GM12878 (cell line): ENCODE measurements around the gene CUZD1. TPM values are rescaled to one million over a fixed set of nuclear protein-coding genes. Genes with fewer than 3 reads are reported as not detected.

Source experiments
- ATAC-seq: fragments of 200-7000 bp; cut with Tn5 transposase; 3 replicates; pipeline ENCODE4 v1.9.1; 2020; ENCODE audit warnings: mild to moderate bottlenecking, moderate library complexity
- BruUV-seq: library from RNA; stranded (reverse); fragments of 400-500 nt; replicated peaks from 2 replicates; lab custom pipeline; 2021; lab: Mats Ljungman, UMichigan
- CTCF ChIA-PET: fragments of 300-600 bp; sonication (Branson Sonifier 250); formaldehyde crosslinking; extraction: SDS; loops from one replicate; lab custom pipeline; 2021; ENCODE audit warnings: inconsistent platforms; lab: Yijun Ruan, JAX
- POLR2A ChIA-PET: fragments of 350-600 bp; formaldehyde crosslinking; extraction: SDS; loops from one replicate; lab custom pipeline; 2021; ENCODE audit warnings: inconsistent platforms; lab: Charles Lee
- RAD21 ChIA-PET: fragments of 300-600 bp; sonication (Branson Sonifier 250); formaldehyde crosslinking; loops from one replicate; lab custom pipeline; 2023; ENCODE audit warnings: antibody characterized with exemption; ENCODE audit not compliant: unreplicated experiment; lab: Charles Lee
- SMC1A ChIA-PET: fragments of 300-600 bp; sonication (Branson Sonifier 250); formaldehyde crosslinking; loops from one replicate; lab custom pipeline; 2023; ENCODE audit not compliant: unreplicated experiment, uncharacterized antibody; lab: Charles Lee
- DNase-seq: peaks from one replicate; pipeline ENCODE4 v3.0.0-alpha.2; 2011; ENCODE audit warnings: low read depth, low spot score
- FAIRE-seq: peaks from 3 replicates; lab custom pipeline; 2011; peaks lifted over from hg19 to GRCh38; lab: Jason Lieb, UNC
- H2AFZ ChIP-seq: 2 replicates; pipeline ENCODE4 v1.6.0; 2011; ENCODE audit warnings: low read depth, low read length, control low read depth; ENCODE audit not compliant: control insufficient read depth
- H3K27ac ChIP-seq: 2 replicates; pipeline ENCODE4 v1.5.1; 2011; ENCODE audit warnings: control low read depth; ENCODE audit not compliant: control insufficient read depth, insufficient read depth
- H3K27me3 ChIP-seq, 2 experiments: replicated peaks in 1 of 2; 2 replicates each; pipeline versions ENCODE4 v1.6.0 to v1.6.1; 2011; ENCODE audit warnings: low read length in 1 of 2; ENCODE audit not compliant: control insufficient read depth in 2 of 2, insufficient read depth in 2 of 2
- H3K36me3 ChIP-seq, 2 experiments: 2 replicates each; pipeline ENCODE4 v1.5.1; 2011; ENCODE audit warnings: low read length in 1 of 2; ENCODE audit not compliant: control insufficient read depth in 2 of 2, insufficient read depth in 2 of 2
- H3K4me1 ChIP-seq: 2 replicates; pipeline ENCODE4 v1.6.1; 2011; ENCODE audit warnings: mild to moderate bottlenecking, low read length, moderate library complexity, mixed read lengths; ENCODE audit not compliant: control insufficient read depth, insufficient read depth
- H3K4me2 ChIP-seq: 2 replicates; pipeline ENCODE4 v1.6.0; 2011; ENCODE audit warnings: control low read depth; ENCODE audit not compliant: control insufficient read depth, insufficient read depth
- H3K4me3 ChIP-seq: fragments of 200-600 bp; sonication (generic); 2 replicates; pipeline ENCODE4 v1.5.1; 2016
- H3K79me2 ChIP-seq: 2 replicates; pipeline ENCODE4 v1.6.0; 2011; ENCODE audit warnings: low read length; ENCODE audit not compliant: control insufficient read depth, insufficient read depth
- H3K9ac ChIP-seq: 2 replicates; pipeline ENCODE4 v1.8.0; 2011; ENCODE audit warnings: low read length, control low read depth, mixed read lengths; ENCODE audit not compliant: control insufficient read depth, insufficient read depth
- H3K9me3 ChIP-seq: replicated peaks from 3 replicates; pipeline ENCODE4 v1.5.1; 2011; ENCODE audit warnings: mild to moderate bottlenecking, low read length; ENCODE audit not compliant: control insufficient read depth, insufficient read depth
- H4K20me1 ChIP-seq: 2 replicates; pipeline ENCODE4 v1.6.0; 2011; ENCODE audit not compliant: control insufficient read depth, insufficient read depth
- ETV6 ChIP-seq, 2 experiments: fragments of 450-650 bp in 1 of 2; IDR thresholded peaks in 1 of 2; conservative IDR thresholded peaks in 1 of 2; 2 replicates each; pipeline ENCODE4 v1.6.1; 2014; ENCODE audit warnings: antibody characterized with exemption in 1 of 2, borderline replicate concordance in 1 of 2, low read depth in 1 of 2, mild to moderate bottlenecking in 1 of 2, moderate library complexity in 1 of 2
- FOXM1 ChIP-seq: IDR thresholded peaks from 2 replicates; pipeline ENCODE4 v1.6.1; 2012; ENCODE audit warnings: low read depth, mild to moderate bottlenecking, inconsistent platforms, low read length, moderate library complexity
- HCFC1 ChIP-seq: fragments of 150-350 bp; IDR thresholded peaks from 2 replicates; pipeline ENCODE4 v1.6.1; 2014; ENCODE audit warnings: low read length
- HDGF ChIP-seq: fragments of 450-650 bp; IDR thresholded peaks from 2 replicates; pipeline ENCODE4 v1.6.1; 2016; ENCODE audit warnings: antibody characterized with exemption
- IRF4 ChIP-seq: IDR thresholded peaks from 2 replicates; pipeline ENCODE4 v1.6.1; 2011; ENCODE audit warnings: low read depth, low read length
- JUND ChIP-seq: IDR thresholded peaks from 2 replicates; pipeline ENCODE4 v1.6.1; 2012; ENCODE audit warnings: low read depth, mild to moderate bottlenecking, low read length, improper control_type of control experiment, moderate library complexity
- NBN ChIP-seq: fragments of 450-650 bp; IDR thresholded peaks from 2 replicates; pipeline ENCODE4 v1.6.1; 2016
- NFIC ChIP-seq: IDR thresholded peaks from 2 replicates; pipeline ENCODE4 v1.6.1; 2012; ENCODE audit warnings: low read depth, mild to moderate bottlenecking, inconsistent platforms, low read length, moderate library complexity
- NR2F1 ChIP-seq: fragments of 450-650 bp; conservative IDR thresholded peaks from 2 replicates; pipeline ENCODE4 v1.6.1; 2017; ENCODE audit warnings: mild to moderate bottlenecking
- POLR2AphosphoS2 ChIP-seq: IDR thresholded peaks from 2 replicates; pipeline ENCODE4 v1.6.1; 2011; ENCODE audit warnings: low read depth, mild to moderate bottlenecking, low read length, improper control_type of control experiment, moderate library complexity
- RAD21 ChIP-seq: IDR thresholded peaks from 2 replicates; pipeline ENCODE4 v1.6.1; 2011; ENCODE audit warnings: mild to moderate bottlenecking, low read depth, low read length, moderate library complexity; ENCODE audit not compliant: insufficient read depth
- RB1 ChIP-seq: fragments of 450-650 bp; formaldehyde crosslinking; IDR thresholded peaks from 2 replicates; pipeline ENCODE4 v1.6.1; 2017; ENCODE audit warnings: mild to moderate bottlenecking, borderline replicate concordance
- WGBS: methylation state at CpG from one replicate; pipeline ENCODE4 v1.1.6; 2016; ENCODE audit warnings: low lambda C conversion rate; ENCODE audit not compliant: insufficient replicate concordance, insufficient coverage; ENCODE audit errors: missing lambda C conversion rate; 5-methylcytosine and 5-hydroxymethylcytosine counted together
- in situ Hi-C: fragments of 300-500 bp; cut with MboI; formaldehyde crosslinking; loops from 9 replicates; pipeline ENCODE4 v1.14.3; 2018; ENCODE audit warnings: mixed read lengths
- intact Hi-C: fragments of 100-400 bp; cut with micrococcal nuclease; formaldehyde crosslinking; loops from one replicate; pipeline ENCODE4 v1.14.2; 2022; ENCODE audit not compliant: unreplicated experiment
- polyA plus RNA-seq, 11 experiments: library from polyadenylated mRNA; depleted of rRNA in 4 of 11; unstranded in 6 of 11; stranded (reverse) in 5 of 11; fragments of >200 nt; fragmentation: Nextera tagmentation in 4 of 11; fragmentation: Illumina TruSeq in 1 of 11; extraction: Ambion mirVana in 4 of 11; extraction: Trizol in 1 of 11; gene quantifications; 1 replicate in 1 of 11; 2 replicates in 10 of 11; pipeline versions ENCODE4 v1.2.1 to v1.2.3, GENCODE V29; 2011 to 2016; ENCODE audit warnings: inconsistent platforms in 2 of 11, missing spikeins in 2 of 11, low read depth in 1 of 11
- total RNA-seq, 4 experiments: library from RNA; depleted of rRNA in 3 of 4; stranded (reverse); fragments of >200 nt in 3 of 4; fragmentation: Illumina TruSeq in 1 of 4; extraction: Trizol in 1 of 4; gene quantifications; 2 replicates each; pipeline versions ENCODE4 v1.2.1 to v1.2.3, GENCODE V29; 2013 to 2021
- TF ChIP-seq, protein P1 (sequence below): IDR thresholded peaks from 2 replicates; pipeline ENCODE4 v1.6.1; 2011; ENCODE audit warnings: borderline replicate concordance, low read depth, mild to moderate bottlenecking, moderate library complexity, low read length; ENCODE audit not compliant: insufficient read depth, poor library complexity, severe bottlenecking
- TF ChIP-seq, protein P2 (sequence below): IDR thresholded peaks from 2 replicates; pipeline ENCODE4 v1.6.1; 2012; ENCODE audit warnings: low read depth, low read length, improper control_type of control experiment
- TF ChIP-seq, protein P3 (sequence below): fragments of 150-350 bp; IDR thresholded peaks from 2 replicates; pipeline ENCODE4 v1.6.1; 2014; ENCODE audit warnings: mild to moderate bottlenecking, low read depth, low read length

CUZD1 gene
- total and polyA plus RNA-seq, 10 of the 15 experiments (the other 5 are each of a cell fraction or from before 2014, with no cell fraction given) = 0.66 to 2.3 (median 1.5) TPM

DNA sequence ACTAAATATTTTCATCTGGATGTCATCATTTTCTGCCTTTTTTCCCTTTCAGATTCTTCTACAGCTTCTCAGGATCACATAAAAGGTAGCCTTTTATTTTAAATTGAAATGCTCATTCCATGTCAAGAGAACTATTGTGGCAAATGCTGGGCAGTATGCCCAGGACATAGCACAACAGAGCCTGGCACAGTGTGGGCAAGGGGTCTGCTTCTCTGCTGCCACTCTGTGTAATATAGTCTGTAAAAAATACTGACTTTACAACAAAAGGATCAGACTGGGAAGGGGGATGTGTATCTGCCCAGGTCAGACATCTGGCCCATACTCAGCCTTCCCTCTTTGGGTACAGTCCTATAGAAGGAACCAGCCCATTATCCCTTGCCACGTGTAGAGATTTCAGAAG is 62.7 kb downstream of the CUZD1 start:
- in situ Hi-C loops = no loop called here
- WGBS = 0% methylated on average over 1 of the region's 1 CpG
- TF ChIP-seq NR2F1 (no peak), RAD21 (no peak), RB1 (no peak), FOXM1 (no peak), ETV6 (conservative IDR thresholded peaks at IDR 0.05 in 1 of 2, IDR thresholded peaks at IDR 0.05 in 1 of 2; ENCODE audit: borderline replicate concordance in 1 of 2, low read depth in 1 of 2) (no peak), HDGF (no peak), HCFC1 (no peak), JUND (no peak), NBN (no peak), IRF4 (no peak), NFIC (no peak), POLR2AphosphoS2 (no peak)
- TF ChIP-seq, protein P1, sequence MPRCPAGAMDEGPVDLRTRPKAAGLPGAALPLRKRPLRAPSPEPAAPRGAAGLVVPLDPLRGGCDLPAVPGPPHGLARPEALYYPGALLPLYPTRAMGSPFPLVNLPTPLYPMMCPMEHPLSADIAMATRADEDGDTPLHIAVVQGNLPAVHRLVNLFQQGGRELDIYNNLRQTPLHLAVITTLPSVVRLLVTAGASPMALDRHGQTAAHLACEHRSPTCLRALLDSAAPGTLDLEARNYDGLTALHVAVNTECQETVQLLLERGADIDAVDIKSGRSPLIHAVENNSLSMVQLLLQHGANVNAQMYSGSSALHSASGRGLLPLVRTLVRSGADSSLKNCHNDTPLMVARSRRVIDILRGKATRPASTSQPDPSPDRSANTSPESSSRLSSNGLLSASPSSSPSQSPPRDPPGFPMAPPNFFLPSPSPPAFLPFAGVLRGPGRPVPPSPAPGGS = no peak
- TF ChIP-seq, protein P2, sequence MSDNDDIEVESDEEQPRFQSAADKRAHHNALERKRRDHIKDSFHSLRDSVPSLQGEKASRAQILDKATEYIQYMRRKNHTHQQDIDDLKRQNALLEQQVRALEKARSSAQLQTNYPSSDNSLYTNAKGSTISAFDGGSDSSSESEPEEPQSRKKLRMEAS = no peak
- TF ChIP-seq, protein P3, sequence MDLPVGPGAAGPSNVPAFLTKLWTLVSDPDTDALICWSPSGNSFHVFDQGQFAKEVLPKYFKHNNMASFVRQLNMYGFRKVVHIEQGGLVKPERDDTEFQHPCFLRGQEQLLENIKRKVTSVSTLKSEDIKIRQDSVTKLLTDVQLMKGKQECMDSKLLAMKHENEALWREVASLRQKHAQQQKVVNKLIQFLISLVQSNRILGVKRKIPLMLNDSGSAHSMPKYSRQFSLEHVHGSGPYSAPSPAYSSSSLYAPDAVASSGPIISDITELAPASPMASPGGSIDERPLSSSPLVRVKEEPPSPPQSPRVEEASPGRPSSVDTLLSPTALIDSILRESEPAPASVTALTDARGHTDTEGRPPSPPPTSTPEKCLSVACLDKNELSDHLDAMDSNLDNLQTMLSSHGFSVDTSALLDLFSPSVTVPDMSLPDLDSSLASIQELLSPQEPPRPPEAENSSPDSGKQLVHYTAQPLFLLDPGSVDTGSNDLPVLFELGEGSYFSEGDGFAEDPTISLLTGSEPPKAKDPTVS = no peak
- ChIA-PET SMC1A (no interaction called here), POLR2A (no interaction called here), RAD21 (no interaction called here), CTCF (no interaction called here)
- H2AFZ ChIP-seq = no peak overlapping the region
- no peak overlapping the region for H3K27ac ChIP-seq
- no peaks in the 10 kb centered on the region for H4K20me1 ChIP-seq
- H3K4me2 ChIP-seq = no peak overlapping the region
- no peaks in the 10 kb centered on the region for H3K79me2 ChIP-seq
- BruUV-seq = no TSS peak
- no peaks in the 10 kb centered on the region for H3K27me3 ChIP-seq
- intact Hi-C loops = no loop called here
- no peak for ATAC-seq
- no peak for DNase-seq
- H3K9ac ChIP-seq = no peak overlapping the region
- no peaks in the 10 kb centered on the region for H3K9me3 ChIP-seq
- FAIRE-seq = no peak
- H3K4me3 ChIP-seq = no peak overlapping the region
- H3K4me1 ChIP-seq = no peaks in the 10 kb centered on the region
- no peaks in the 10 kb centered on the region for H3K36me3 ChIP-seq

Other genes starting within 250 kb of the CUZD1 start
- gene C10orf120, start 146.0 kb downstream of the CUZD1 start, total RNA-seq (2014; rRNA removed) = not detected in 2 replicates
- not detected in 2 replicates for gene C10orf120, start 146.0 kb downstream of the CUZD1 start, total RNA-seq (2014; rRNA removed; fragmentation: Illumina TruSeq; extraction: Trizol)
- gene C10orf120, start 146.0 kb downstream of the CUZD1 start, total RNA-seq (2021) = not detected in 2 replicates
- gene C10orf120, start 146.0 kb downstream of the CUZD1 start, polyA plus RNA-seq (2011; rRNA removed) = not detected in 2 replicates
- not detected in 2 replicates for gene C10orf120, start 146.0 kb downstream of the CUZD1 start, polyA plus RNA-seq (2014; fragmentation: Illumina TruSeq; extraction: Trizol)
- gene C10orf120, start 146.0 kb downstream of the CUZD1 start, polyA plus RNA-seq (2014; fragmentation: Nextera tagmentation; extraction: Ambion mirVana) = not detected
- gene C10orf120, start 146.0 kb downstream of the CUZD1 start, polyA plus RNA-seq (2014; rRNA removed) = not detected in 2 replicates
- not detected for gene C10orf120, start 146.0 kb downstream of the CUZD1 start, polyA plus RNA-seq (2016; fragmentation: Nextera tagmentation; extraction: Ambion mirVana)
- gene FAM24B, start 33.7 kb upstream of the CUZD1 start, total RNA-seq (2014; rRNA removed) = 7.2 and 8.6 TPM in 2 replicates
- gene FAM24B, start 33.7 kb upstream of the CUZD1 start, total RNA-seq (2014; rRNA removed; fragmentation: Illumina TruSeq; extraction: Trizol) = 6.1 and 6.2 TPM in 2 replicates
- gene FAM24B, start 33.7 kb upstream of the CUZD1 start, total RNA-seq (2021) = 4.6 and 6.8 TPM in 2 replicates
- gene FAM24B, start 33.7 kb upstream of the CUZD1 start, polyA plus RNA-seq (2011; rRNA removed) = 7.9 and 8.5 TPM in 2 replicates
- 4.3 and 7.3 TPM in 2 replicates for gene FAM24B, start 33.7 kb upstream of the CUZD1 start, polyA plus RNA-seq (2014; fragmentation: Illumina TruSeq; extraction: Trizol)
- gene FAM24B, start 33.7 kb upstream of the CUZD1 start, polyA plus RNA-seq (2014; fragmentation: Nextera tagmentation; extraction: Ambion mirVana) = 10 to 100 TPM; 13.3 to 15.3 TPM
- 11.6 and 12.3 TPM in 2 replicates for gene FAM24B, start 33.7 kb upstream of the CUZD1 start, polyA plus RNA-seq (2014; rRNA removed)
- gene FAM24B, start 33.7 kb upstream of the CUZD1 start, polyA plus RNA-seq (2016; fragmentation: Nextera tagmentation; extraction: Ambion mirVana) = 1 to 10 TPM; 4.8 to 6.6 TPM
- gene FAM24A, start 64.8 kb upstream of the CUZD1 start, total RNA-seq (2014; rRNA removed) = not detected in 2 replicates
- gene FAM24A, start 64.8 kb upstream of the CUZD1 start, total RNA-seq (2014; rRNA removed; fragmentation: Illumina TruSeq; extraction: Trizol) = not detected in 2 replicates
- gene FAM24A, start 64.8 kb upstream of the CUZD1 start, total RNA-seq (2021) = not detected in 2 replicates
- not detected in 2 replicates for gene FAM24A, start 64.8 kb upstream of the CUZD1 start, polyA plus RNA-seq (2011; rRNA removed)
- not detected in 2 replicates for gene FAM24A, start 64.8 kb upstream of the CUZD1 start, polyA plus RNA-seq (2014; fragmentation: Illumina TruSeq; extraction: Trizol)
- not detected for gene FAM24A, start 64.8 kb upstream of the CUZD1 start, polyA plus RNA-seq (2014; fragmentation: Nextera tagmentation; extraction: Ambion mirVana)
- gene FAM24A, start 64.8 kb upstream of the CUZD1 start, polyA plus RNA-seq (2014; rRNA removed) = not detected in 2 replicates
- gene FAM24A, start 64.8 kb upstream of the CUZD1 start, polyA plus RNA-seq (2016; fragmentation: Nextera tagmentation; extraction: Ambion mirVana) = not detected
- 7.9 and 9.9 TPM in 2 replicates for gene C10orf88, start 108.4 kb upstream of the CUZD1 start, total RNA-seq (2014; rRNA removed)
- gene C10orf88, start 108.4 kb upstream of the CUZD1 start, total RNA-seq (2014; rRNA removed; fragmentation: Illumina TruSeq; extraction: Trizol) = 9.1 and 10.7 TPM in 2 replicates
- 6.8 and 10.9 TPM in 2 replicates for gene C10orf88, start 108.4 kb upstream of the CUZD1 start, total RNA-seq (2021)
- 9.1 and 12.3 TPM in 2 replicates for gene C10orf88, start 108.4 kb upstream of the CUZD1 start, polyA plus RNA-seq (2011; rRNA removed)
- gene C10orf88, start 108.4 kb upstream of the CUZD1 start, polyA plus RNA-seq (2014; fragmentation: Illumina TruSeq; extraction: Trizol) = 11.3 and 12.5 TPM in 2 replicates
- 1 to 10 TPM; 4.7 to 4.8 TPM for gene C10orf88, start 108.4 kb upstream of the CUZD1 start, polyA plus RNA-seq (2014; fragmentation: Nextera tagmentation; extraction: Ambion mirVana)
- 7.5 and 7.7 TPM in 2 replicates for gene C10orf88, start 108.4 kb upstream of the CUZD1 start, polyA plus RNA-seq (2014; rRNA removed)
- gene C10orf88, start 108.4 kb upstream of the CUZD1 start, polyA plus RNA-seq (2016; fragmentation: Nextera tagmentation; extraction: Ambion mirVana) = 10 to 100 TPM; 10.2 to 12.0 TPM
- 2.3 TPM in 2 replicates for gene PSTK, start 134.5 kb upstream of the CUZD1 start, total RNA-seq (2014; rRNA removed)
- 3.2 TPM in 2 replicates for gene PSTK, start 134.5 kb upstream of the CUZD1 start, total RNA-seq (2014; rRNA removed; fragmentation: Illumina TruSeq; extraction: Trizol)
- 3.2 TPM in 2 replicates for gene PSTK, start 134.5 kb upstream of the CUZD1 start, total RNA-seq (2021)
- 5.6 and 8.0 TPM in 2 replicates for gene PSTK, start 134.5 kb upstream of the CUZD1 start, polyA plus RNA-seq (2011; rRNA removed)
- gene PSTK, start 134.5 kb upstream of the CUZD1 start, polyA plus RNA-seq (2014; fragmentation: Illumina TruSeq; extraction: Trizol) = 3.5 and 3.6 TPM in 2 replicates
- 1 to 10 TPM; 1.8 to 3.3 TPM for gene PSTK, start 134.5 kb upstream of the CUZD1 start, polyA plus RNA-seq (2014; fragmentation: Nextera tagmentation; extraction: Ambion mirVana)
- gene PSTK, start 134.5 kb upstream of the CUZD1 start, polyA plus RNA-seq (2014; rRNA removed) = 4.6 and 4.8 TPM in 2 replicates
- gene PSTK, start 134.5 kb upstream of the CUZD1 start, polyA plus RNA-seq (2016; fragmentation: Nextera tagmentation; extraction: Ambion mirVana) = 1 to 10 TPM; 7.0 to 7.1 TPM
- gene IKZF5, start 162.9 kb upstream of the CUZD1 start, total RNA-seq (2014; rRNA removed) = 5.3 TPM in 2 replicates
- gene IKZF5, start 162.9 kb upstream of the CUZD1 start, total RNA-seq (2014; rRNA removed; fragmentation: Illumina TruSeq; extraction: Trizol) = 6.5 and 7.3 TPM in 2 replicates
- 13.7 and 16.1 TPM in 2 replicates for gene IKZF5, start 162.9 kb upstream of the CUZD1 start, total RNA-seq (2021)
- gene IKZF5, start 162.9 kb upstream of the CUZD1 start, polyA plus RNA-seq (2011; rRNA removed) = 12.5 and 15.6 TPM in 2 replicates
- gene IKZF5, start 162.9 kb upstream of the CUZD1 start, polyA plus RNA-seq (2014; fragmentation: Illumina TruSeq; extraction: Trizol) = 15.6 and 18.6 TPM in 2 replicates
- gene IKZF5, start 162.9 kb upstream of the CUZD1 start, polyA plus RNA-seq (2014; fragmentation: Nextera tagmentation; extraction: Ambion mirVana) = 10 to 100 TPM in 1 of 2 experiments, 1 to 10 TPM in 1; 6.8 to 11.2 TPM
- 7.4 and 11.2 TPM in 2 replicates for gene IKZF5, start 162.9 kb upstream of the CUZD1 start, polyA plus RNA-seq (2014; rRNA removed)
- gene IKZF5, start 162.9 kb upstream of the CUZD1 start, polyA plus RNA-seq (2016; fragmentation: Nextera tagmentation; extraction: Ambion mirVana) = 10 to 100 TPM; 20.5 to 23.2 TPM
- 10.8 and 13.5 TPM in 2 replicates for gene ACADSB, start 163.1 kb upstream of the CUZD1 start, total RNA-seq (2014; rRNA removed)
- gene ACADSB, start 163.1 kb upstream of the CUZD1 start, total RNA-seq (2014; rRNA removed; fragmentation: Illumina TruSeq; extraction: Trizol) = 12.1 and 12.2 TPM in 2 replicates
- 23.5 and 24.0 TPM in 2 replicates for gene ACADSB, start 163.1 kb upstream of the CUZD1 start, total RNA-seq (2021)
- 18.8 and 33.7 TPM in 2 replicates for gene ACADSB, start 163.1 kb upstream of the CUZD1 start, polyA plus RNA-seq (2011; rRNA removed)
- gene ACADSB, start 163.1 kb upstream of the CUZD1 start, polyA plus RNA-seq (2014; fragmentation: Illumina TruSeq; extraction: Trizol) = 18.9 and 25.9 TPM in 2 replicates
- 10 to 100 TPM; 10.9 to 11.3 TPM for gene ACADSB, start 163.1 kb upstream of the CUZD1 start, polyA plus RNA-seq (2014; fragmentation: Nextera tagmentation; extraction: Ambion mirVana)
- gene ACADSB, start 163.1 kb upstream of the CUZD1 start, polyA plus RNA-seq (2014; rRNA removed) = 10.8 and 14.1 TPM in 2 replicates
- 10 to 100 TPM; 15.9 to 17.4 TPM for gene ACADSB, start 163.1 kb upstream of the CUZD1 start, polyA plus RNA-seq (2016; fragmentation: Nextera tagmentation; extraction: Ambion mirVana)